ENCODE measurements around the gene ZDHHC3.
A peak's percentile ranks its signal among the peaks of the same experiment; 100 is the strongest.

ZDHHC3 gene

DNA sequence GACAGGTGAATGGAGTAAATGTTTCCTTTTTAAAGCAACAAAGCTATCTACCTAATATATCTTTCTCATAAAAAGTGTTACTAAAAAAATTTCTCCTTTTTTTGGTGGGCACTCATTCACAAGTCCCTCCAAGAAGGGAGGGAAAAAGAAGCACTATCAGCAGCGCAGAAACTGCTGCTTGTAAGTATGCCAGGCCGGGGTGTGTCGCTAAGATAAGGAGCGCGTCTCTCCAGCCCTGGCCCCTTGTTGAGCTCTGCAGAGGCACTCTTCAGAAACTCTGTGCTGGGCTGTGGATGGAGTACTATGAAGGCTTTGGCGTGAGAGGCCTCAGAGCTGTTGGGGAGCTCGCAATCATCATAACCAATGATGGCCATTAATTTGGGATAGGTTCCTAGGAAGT lies 49.1 kb downstream of the ZDHHC3 start:
- no peak for DNase-seq (ENCODE audit: low read depth)

DNA sequence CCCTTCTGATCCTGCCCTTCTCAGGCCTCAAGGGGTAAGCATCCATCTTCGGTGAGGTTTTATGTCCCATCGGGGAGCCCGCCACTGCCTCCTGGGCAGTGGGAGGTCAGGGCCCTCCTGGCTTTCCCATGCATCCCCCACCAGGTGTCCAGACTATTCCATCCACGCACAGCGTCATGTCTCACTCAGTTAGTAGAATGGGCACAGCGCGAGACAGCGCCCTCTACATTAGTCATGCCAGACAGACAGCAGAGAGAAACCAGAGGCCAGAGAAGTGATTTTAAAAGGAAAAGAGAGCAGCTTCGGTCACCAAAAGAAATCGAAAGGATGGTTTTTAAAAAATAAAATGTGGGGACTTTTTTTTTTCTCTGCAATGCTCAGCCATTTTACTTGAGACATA lies 49.8 kb downstream of the ZDHHC3 start:
- DNase-seq (ENCODE audit: low read depth) = no peak

DNA sequence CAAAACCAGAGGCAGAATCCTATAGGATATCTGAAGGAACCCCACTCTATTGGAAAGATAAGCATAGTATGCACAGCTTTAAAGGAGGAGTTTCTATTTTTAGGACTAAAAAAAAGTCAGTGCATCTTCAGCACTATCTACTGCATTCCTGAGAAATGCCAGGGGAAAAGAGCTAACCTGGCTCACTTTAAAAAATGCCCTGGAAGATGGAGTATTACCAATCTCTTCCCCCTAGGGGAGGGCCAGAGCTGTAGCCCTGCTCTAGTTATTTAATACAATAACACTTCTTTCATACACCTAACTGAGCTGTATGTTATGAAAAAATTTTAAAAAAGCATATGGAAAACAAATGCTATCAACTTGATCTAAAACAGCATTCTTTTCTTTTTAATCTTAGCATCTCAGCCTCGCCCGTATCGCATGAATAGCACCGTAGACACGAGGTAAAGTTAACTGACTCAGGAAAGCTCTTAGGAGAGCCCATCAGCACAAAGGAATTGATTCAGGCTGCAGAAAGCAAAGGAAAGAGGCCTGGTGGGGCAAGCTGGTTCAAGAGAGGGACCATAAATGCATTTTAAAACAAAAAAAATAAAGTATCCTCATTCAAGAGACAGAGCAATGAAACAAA lies 51.4 kb downstream of the ZDHHC3 start:
- DNase-seq (ENCODE audit: low read depth) = no peak

- no peak for DNase-seq (ENCODE audit: low read depth)
Observed at GRCh38 chr3:44923632-44924456, 52.1 kb downstream of the ZDHHC3 start.

GRCh38 chr3:44920081-44920480 lies 55.9 kb downstream of the ZDHHC3 start:
- no peak for DNase-seq (ENCODE audit: low read depth)

DNA sequence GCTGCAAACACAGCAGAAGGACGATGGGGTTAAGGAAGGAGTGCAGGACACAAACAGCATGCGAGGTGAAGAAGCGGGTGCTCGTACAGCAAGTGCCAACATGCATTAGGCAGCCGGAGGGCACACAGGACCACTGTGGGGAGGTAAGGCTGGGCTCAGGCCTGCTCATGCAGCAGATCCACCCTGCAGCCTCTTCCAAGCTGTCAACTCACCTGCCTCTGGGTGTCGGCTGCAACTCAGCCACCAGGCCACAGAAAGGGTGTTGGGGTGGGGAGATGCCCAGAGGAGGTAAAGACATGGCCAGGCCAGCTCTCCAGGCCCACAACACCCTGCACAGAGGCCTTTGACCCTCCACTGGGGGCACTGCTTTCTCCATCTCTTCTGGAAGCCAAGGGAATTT lies 57.4 kb downstream of the ZDHHC3 start:
- no peak for DNase-seq (ENCODE audit: low read depth)

DNA sequence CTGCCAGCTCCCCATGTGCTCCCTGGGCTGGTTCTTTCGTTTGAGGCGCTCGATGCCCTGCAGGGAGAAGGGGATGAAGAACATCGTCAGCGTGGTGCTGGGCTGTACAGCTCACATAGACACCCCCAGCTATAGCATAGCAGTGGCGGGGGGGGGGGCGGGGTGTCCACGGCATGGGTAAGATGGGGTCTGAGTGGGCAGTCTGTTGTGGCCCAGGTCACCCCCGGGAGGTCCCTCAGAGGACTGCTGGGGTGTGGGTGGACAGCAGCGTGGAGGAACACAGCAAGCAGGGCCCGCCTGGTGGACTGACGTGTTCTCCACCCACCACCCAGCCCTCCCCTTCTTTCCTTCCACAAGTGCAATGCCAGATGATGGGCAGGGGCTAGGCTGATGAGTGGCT lies 57.9 kb downstream of the ZDHHC3 start:
- DNase-seq (ENCODE audit: low read depth) = no peak

- DNase-seq (ENCODE audit: low read depth) = no peak
Observed at GRCh38 chr3:44915702-44916438, 60.1 kb downstream of the ZDHHC3 start.

- no peak for DNase-seq (ENCODE audit: low read depth)
Observed at GRCh38 chr3:44914936-44915335, 61.0 kb downstream of the ZDHHC3 start.

GRCh38 chr3:44913868-44914468 lies 62.0 kb downstream of the ZDHHC3 start:
- DNase-seq (ENCODE audit: low read depth) = peak; percentile 45

- DNase-seq (ENCODE audit: low read depth) = no peak
Observed at GRCh38 chr3:44910693-44911092, 65.3 kb downstream of the ZDHHC3 start.

DNA sequence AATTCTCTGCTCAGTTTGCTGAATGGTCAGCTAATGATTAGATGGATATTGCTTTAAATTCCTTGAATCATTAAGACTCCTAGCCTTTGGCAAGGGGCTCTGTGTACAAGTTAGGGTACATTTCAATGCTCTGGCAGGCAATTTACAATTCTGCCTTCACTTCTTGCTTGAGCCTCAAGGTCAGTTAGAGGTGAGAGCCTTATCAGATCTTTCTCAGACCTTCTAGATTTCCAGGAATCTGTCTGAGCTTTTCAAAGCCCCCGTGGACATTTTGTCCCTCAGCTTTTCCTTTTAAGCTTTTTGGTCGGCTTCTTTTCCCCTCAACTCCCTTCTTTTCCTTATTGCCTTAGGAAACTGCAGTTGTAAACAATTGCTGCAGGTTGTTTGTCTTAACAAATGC lies 66.9 kb downstream of the ZDHHC3 start:
- DNase-seq (ENCODE audit: low read depth) = no peak

GRCh38 chr3:44907612-44908011 lies 68.4 kb downstream of the ZDHHC3 start:
- DNase-seq (ENCODE audit: low read depth) = no peak

DNA sequence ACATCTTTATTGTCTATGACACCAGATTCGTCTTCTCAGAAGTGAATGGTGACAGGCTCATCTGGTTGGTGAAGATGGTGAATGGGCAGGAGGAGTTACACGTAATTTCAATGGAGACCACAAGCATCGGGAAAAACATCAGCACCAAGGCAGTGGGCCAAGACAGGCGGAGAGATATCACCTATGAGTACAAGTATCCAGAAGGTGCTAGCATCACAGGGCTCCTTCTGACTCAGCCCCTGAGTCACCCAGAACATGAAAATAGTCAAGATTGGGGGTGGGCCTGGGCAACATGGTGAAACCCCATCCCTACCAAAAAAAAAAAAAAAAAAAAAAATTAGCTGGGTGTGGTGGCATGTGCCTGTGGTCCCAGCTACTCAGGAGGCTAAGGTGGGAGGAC lies 69.0 kb downstream of the ZDHHC3 start:
- DNase-seq (ENCODE audit: low read depth) = no peak

DNA sequence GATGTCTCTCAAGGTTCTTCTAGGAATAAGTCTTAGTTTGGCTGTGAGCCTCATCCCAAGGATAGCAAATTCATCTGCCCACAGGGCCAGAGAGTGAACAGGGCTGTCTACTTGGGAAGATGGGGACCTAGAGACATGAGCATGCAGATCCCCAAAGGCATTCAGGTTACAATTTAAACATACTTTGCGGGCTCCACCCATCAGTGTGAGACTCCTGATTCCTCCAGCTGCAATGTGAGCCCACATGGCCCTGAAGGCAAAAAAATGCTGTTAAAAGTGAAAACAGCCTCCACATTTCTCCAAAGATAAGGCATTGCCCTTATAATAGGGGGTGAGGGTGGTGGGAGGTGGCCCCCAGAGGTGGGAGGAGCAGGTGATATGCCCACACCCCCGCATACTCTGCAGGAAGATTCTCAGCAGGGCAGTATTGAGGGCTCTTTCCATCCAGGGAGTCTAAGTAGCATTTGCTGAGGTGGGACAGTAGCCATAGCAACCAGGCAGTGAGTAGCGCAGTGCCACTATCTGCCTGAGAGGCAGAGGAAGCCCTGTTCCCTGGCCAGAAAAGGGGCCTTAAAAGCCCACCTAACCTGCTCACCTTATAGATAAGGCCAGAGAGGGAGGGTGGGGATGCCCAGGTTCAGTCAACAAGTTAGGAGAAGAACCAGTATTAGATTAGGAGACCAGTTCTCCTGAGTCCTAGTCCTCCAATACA lies 70.4 kb downstream of the ZDHHC3 start:
- DNase-seq (ENCODE audit: low read depth) = no peak

- DNase-seq (ENCODE audit: low read depth) = no peak
Observed at GRCh38 chr3:44903751-44904150, 72.2 kb downstream of the ZDHHC3 start.

- DNase-seq (ENCODE audit: low read depth) = no peak
Observed at GRCh38 chr3:44903314-44903713, 72.7 kb downstream of the ZDHHC3 start.

DNA sequence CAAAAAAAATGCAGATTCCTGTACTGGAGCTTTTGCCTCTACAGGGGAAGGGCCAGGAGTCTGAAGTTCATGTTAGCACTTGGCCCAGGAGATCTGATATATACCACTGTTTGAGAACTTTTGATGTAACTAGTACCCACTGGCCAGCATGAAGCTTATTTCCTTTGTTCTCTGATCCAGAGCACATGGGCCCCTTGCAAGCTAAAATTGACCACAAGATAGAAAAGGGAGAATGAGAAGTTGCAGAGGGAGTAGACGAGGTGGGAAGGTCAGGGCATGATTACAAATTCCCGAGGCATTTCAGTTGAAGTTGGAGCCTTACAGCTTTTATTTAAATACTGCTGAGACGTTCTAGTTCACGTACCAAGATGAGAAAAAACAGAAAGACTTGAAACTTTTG lies 73.3 kb downstream of the ZDHHC3 start:
- no peak for DNase-seq (ENCODE audit: low read depth)

GRCh38 chr3:44899683-44900367 lies 76.1 kb downstream of the ZDHHC3 start:
- DNase-seq (ENCODE audit: low read depth) = no peak

DNA sequence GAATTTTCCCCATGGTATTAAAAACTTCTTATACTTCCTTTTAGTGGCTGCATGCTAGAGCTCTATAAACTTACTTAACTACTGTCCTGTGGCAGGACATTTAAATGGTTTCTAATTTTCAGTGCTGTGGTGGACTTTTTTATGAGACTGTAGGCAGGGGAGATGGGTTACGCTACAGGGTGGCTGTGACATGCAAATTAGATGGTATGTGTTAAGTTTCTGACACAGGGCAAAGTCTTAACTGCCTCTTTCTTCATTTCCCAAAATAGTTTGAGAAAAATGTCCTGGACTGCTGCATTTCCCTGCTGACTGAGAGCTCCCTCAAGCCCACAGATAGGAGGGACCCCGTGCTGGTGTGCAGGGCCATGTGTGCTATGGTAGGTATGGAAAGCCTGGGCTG lies 79.5 kb downstream of the ZDHHC3 start:
- no peak for DNase-seq (ENCODE audit: low read depth)

- no peak for DNase-seq (ENCODE audit: low read depth)
Observed at GRCh38 chr3:44894485-44894884, 81.5 kb downstream of the ZDHHC3 start.
